Sigmoid colon (tissue), 4 donors: ENCODE results near the gene USP40.
"Not testable (repeated sequence)": the region's sequence is repeated elsewhere in the genome, so short reads cannot be mapped to it uniquely, and the experiment has no call there.

Experiments
- EP300 ChIP-seq, 4 donors: sonication (generic); formaldehyde crosslinking; IDR thresholded peaks; one replicate each; pipeline ENCODE4 v1.6.1; 2017; ENCODE audit warnings: antibody characterized with exemption in 4 of 4
- POLR2A ChIP-seq, 2 donors: fragments of 450-650 bp; IDR thresholded peaks; one replicate each; pipeline ENCODE4 v1.6.1; 2016; ENCODE audit warnings: antibody characterized with exemption in 2 of 2, mild to moderate bottlenecking in 2 of 2, moderate library complexity in 2 of 2
- TF ChIP-seq, protein P1 (sequence below), 4 experiments: fragments of 450-650 bp in 3 of 4; fragments of 200-600 bp in 1 of 4; IDR thresholded peaks; one replicate each; pipeline ENCODE4 v1.5.1; 2016 to 2019; ENCODE audit warnings: antibody characterized with exemption in 4 of 4, mild to moderate bottlenecking in 3 of 4, moderate library complexity in 2 of 4

DNA sequence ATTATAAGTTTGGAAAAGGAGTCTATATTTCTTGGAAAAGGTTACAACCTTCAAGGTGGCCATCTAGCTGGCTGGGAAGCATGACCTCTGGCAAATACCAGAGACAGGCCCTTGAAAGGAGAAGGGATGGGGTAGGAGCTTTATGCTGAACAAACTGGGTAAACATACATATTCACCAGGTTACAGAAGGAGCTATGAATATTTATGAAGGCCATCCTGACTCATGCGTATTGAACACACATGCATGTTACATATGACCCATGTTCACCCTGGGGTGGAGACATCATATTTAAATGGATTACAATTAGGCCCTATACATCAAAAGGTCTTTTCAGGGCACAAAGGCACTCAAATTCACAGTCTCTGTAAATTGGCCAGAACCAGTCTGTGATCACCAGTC is 26.1 kb upstream of the USP40 start:
- TF ChIP-seq EP300, POLR2A (IDR thresholded peaks at IDR 0.05): not testable (repeated sequence)
- TF ChIP-seq, protein P1, sequence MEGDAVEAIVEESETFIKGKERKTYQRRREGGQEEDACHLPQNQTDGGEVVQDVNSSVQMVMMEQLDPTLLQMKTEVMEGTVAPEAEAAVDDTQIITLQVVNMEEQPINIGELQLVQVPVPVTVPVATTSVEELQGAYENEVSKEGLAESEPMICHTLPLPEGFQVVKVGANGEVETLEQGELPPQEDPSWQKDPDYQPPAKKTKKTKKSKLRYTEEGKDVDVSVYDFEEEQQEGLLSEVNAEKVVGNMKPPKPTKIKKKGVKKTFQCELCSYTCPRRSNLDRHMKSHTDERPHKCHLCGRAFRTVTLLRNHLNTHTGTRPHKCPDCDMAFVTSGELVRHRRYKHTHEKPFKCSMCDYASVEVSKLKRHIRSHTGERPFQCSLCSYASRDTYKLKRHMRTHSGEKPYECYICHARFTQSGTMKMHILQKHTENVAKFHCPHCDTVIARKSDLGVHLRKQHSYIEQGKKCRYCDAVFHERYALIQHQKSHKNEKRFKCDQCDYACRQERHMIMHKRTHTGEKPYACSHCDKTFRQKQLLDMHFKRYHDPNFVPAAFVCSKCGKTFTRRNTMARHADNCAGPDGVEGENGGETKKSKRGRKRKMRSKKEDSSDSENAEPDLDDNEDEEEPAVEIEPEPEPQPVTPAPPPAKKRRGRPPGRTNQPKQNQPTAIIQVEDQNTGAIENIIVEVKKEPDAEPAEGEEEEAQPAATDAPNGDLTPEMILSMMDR (IDR thresholded peaks at IDR 0.05): not testable (repeated sequence)
